HFF-Myc (cell line): Measurements from ENCODE around the gene BMP2K.

Source experiments
- DNase-seq: peaks from one replicate; pipeline ENCODE4 v3.0.0-alpha.2; 2011; ENCODE audit warnings: low read depth; ENCODE audit errors: extremely low read depth
- H3K4me3 ChIP-seq: replicated peaks from 2 replicates; pipeline ENCODE4 v1.5.1; 2011; ENCODE audit warnings: low read depth, mild to moderate bottlenecking, control low read depth, low read length
- TF ChIP-seq, protein P1 (sequence below): IDR thresholded peaks from 2 replicates; pipeline ENCODE4 v1.5.1; 2012; ENCODE audit warnings: mild to moderate bottlenecking, low read depth, low read length, control low read depth; ENCODE audit errors: missing control alignments

The BMP2K gene

DNA sequence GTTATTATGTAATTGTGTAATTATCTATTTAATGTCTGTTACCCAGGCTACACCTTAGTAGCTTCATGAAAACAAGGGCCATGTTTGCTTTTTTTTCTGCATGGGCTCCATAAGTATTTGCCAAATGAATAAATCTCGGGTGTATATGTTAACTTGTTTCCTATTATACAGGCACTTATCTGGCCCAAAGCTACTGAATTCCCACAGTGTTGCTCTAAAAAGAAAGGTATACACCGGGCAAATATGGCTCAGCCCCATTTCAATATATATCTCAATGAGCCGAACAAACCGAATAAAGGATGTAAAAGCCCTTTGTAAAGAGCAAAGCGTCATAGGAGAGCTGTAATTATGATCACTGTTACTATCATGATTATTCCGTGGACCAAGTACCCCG lies 162.3 kb downstream of the BMP2K start:
- TF ChIP-seq, protein P1, sequence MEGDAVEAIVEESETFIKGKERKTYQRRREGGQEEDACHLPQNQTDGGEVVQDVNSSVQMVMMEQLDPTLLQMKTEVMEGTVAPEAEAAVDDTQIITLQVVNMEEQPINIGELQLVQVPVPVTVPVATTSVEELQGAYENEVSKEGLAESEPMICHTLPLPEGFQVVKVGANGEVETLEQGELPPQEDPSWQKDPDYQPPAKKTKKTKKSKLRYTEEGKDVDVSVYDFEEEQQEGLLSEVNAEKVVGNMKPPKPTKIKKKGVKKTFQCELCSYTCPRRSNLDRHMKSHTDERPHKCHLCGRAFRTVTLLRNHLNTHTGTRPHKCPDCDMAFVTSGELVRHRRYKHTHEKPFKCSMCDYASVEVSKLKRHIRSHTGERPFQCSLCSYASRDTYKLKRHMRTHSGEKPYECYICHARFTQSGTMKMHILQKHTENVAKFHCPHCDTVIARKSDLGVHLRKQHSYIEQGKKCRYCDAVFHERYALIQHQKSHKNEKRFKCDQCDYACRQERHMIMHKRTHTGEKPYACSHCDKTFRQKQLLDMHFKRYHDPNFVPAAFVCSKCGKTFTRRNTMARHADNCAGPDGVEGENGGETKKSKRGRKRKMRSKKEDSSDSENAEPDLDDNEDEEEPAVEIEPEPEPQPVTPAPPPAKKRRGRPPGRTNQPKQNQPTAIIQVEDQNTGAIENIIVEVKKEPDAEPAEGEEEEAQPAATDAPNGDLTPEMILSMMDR: no peak
- peak overlapping the region; percentile 78 for H3K4me3 ChIP-seq

DNA sequence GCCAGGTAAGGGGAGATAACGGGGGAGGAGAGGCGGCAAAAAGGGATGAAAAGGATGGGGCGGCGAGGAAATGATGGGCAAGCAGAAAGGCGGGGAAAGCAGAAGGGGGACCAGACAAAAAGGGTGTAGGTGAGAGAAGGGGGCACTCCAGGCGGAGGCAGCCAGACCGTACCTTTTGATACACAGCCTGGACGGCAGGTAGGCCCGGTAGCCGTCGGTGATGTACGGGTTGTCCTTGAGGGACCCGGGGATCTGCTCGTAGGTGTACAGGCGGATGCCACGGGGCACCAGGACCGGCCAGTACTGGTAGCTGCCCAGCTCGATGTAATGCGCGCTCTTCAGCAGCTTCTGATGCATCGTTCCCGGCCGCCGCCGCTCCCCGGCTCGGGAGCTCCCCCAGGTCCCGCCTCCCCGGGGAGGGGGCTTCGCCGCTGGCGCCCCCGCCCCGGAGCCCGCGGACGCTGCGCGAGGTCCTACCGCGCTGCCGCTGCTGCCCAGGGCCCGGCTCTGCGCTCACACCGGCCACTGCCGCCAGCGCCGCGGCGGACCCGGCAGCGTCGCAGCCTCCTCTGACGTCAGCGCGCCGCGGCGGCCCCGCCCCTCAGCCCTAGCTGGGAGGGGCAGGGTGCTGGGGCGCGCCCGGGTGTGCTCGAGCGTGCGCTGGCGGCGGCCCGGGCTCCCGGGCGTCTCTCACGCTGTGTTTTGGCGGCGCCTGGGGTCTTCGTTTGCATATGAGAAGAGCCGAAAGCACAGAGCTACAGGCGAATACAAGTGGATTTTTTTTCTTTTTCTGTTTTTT lies 162.9 kb downstream of the BMP2K start, which contains the start of gene PAQR3:
Gene PAQR3 (minus strand): TSS at position 571 of the 799 bp plus-strand sequence. CDS start 214 bp downstream, at position 357.
- H3K4me3 ChIP-seq: peak within 1 kb of the TSS; percentile 78
- no peak for DNase-seq
- TF ChIP-seq, protein P1: no peak

More for the DNA sequence above, 162.3 kb downstream of the BMP2K start:
- DNase-seq: no peak

DNA sequence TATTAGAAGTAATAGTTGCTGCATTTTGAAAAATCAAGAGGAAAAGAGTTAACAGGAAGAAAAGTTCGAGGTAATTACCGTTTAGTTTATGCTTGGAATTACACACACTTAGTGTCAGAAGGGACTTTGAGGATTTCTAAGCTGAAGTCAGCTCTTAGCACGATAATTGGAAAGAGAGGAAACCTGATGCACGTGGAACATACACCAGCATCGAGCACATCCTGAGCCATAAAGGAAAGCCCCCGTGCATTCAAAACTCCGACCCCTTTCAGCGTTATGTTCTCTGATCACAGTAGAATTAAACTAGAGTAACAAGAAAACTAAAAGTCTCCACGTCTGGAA lies 163.5 kb downstream of the BMP2K start:
- peak overlapping the region; percentile 78 for H3K4me3 ChIP-seq
- no peak for DNase-seq
- TF ChIP-seq, protein P1: no peak

DNA sequence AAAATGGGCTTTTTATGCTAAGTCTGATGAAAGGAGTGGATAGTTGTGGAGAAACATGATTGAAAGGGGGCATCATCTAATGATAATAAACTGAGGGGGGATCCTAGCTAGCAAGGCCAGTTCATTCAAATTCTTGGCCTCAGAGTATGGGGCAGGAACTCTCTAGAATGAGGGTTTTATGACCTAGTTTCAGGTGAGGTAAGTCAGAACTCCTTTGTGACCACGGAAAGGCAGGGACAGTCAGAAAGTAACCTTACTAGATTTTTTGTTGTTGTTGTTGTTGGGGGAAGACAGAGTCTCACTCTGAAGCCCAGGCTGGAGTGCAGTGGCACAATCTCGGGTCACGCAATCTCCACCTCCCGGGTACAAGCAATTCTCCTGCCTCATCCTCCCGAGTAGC lies 164.6 kb downstream of the BMP2K start:
- H3K4me3 ChIP-seq: no peak overlapping the region
- DNase-seq: no peak
- TF ChIP-seq, protein P1: no peak

DNA sequence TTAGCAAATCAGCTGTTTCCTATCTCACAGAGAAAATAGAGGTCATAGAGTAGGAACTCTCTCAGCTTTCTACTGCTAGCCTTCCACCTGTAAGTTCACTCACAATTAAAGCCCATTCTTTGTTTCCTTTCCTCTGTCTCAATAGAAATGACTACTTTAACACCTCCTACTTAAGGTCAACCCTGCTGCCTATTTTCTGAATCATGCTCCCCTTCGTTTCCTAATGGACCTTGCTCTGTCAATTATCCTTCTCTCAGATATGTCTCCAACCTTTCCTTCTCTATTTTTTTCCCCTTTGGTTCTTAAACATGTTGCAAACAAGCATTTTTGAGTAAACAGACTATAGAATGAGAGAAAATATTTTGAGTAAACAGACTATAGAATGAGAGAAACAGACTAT lies 168.2 kb downstream of the BMP2K start:
- TF ChIP-seq, protein P1: no peak
- no peak overlapping the region for H3K4me3 ChIP-seq
- no peak for DNase-seq

DNA sequence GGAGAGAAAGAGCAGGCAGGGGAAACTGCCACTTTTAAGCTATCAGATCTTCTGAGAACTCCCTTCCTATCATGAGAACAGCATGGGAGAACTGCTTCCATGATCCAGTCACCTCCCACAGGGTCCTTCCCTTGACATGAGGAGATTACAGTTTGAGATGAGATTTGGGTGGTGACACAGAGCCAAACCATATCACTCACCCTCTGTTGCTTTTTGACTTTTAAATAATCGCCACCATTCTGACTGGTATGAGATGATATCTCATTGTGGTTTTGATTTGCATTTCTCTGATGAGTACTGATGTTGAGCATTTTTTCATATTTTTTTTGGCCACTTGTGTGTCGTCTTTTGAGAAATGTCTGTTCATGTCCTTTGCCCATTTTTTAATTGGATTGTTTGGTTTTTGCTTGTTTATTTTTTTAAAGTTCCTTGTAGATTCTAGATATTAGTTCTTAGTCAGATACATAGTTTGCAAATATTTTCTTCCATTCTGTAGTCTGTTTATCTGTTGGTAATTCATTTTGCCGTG lies 169.6 kb downstream of the BMP2K start:
- no peak overlapping the region for H3K4me3 ChIP-seq
- TF ChIP-seq, protein P1: no peak
- no peak for DNase-seq

DNA sequence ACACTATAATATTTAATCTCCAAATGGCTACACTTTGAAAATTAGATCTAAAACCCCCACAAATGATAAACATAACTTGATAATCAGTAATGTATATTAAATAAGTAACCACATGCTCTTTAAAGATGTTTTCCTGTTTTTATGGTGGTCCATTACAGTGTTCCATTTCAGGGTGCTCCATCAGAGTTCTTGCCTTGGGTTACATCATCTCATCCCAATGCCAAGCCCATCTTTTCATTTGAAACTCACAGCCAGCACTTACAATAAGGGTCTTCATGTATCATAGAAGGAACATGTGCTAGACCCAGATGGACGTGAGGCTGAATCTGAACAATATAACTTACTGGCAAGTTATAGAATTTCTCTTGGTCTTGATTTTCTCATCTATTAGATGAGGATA lies 173.6 kb downstream of the BMP2K start:
- DNase-seq: no peak
- TF ChIP-seq, protein P1: no peak
- no peak overlapping the region for H3K4me3 ChIP-seq
